T-cell (primary cell): Measurements from ENCODE around the gene FANCD2OS. TPM values are rescaled to one million over a fixed set of nuclear protein-coding genes. Genes with fewer than 3 reads are reported as not detected.

Experiments
- total RNA-seq, 35 experiments: library from RNA in 6 of 35; stranded (reverse) in 6 of 35; fragments of 120-200 nt in 1 of 35; gene quantifications; one replicate each; pipeline versions ENCODE4 v1.2.1 to v1.2.4 and lab custom pipeline; 2013 to 2026

FANCD2OS gene
- total RNA-seq, 5 donors from 2014 or later (not counting 1 experiment from before 2014, with no cell fraction given): not detected

Other genes starting within 250 kb of the FANCD2OS start
- gene CIDEC, start 228.0 kb downstream of the FANCD2OS start, total RNA-seq: under 1 TPM in 1 of 5 donors, not detected in 4; 0.66 TPM
- gene JAGN1, start 217.6 kb downstream of the FANCD2OS start, total RNA-seq: 10 to 100 TPM; 16.9 to 28.6 (median 23.7) TPM
- gene IL17RE, start 205.4 kb downstream of the FANCD2OS start, total RNA-seq: 1 to 10 TPM in 4 of 5 donors, under 1 TPM in 1; 0.68 to 5.1 (median 1.9) TPM
- 1 to 10 TPM in 2 of 5 donors, under 1 TPM in 3; 0.54 to 1.2 (median 0.80) TPM for gene IL17RC, start 191.2 kb downstream of the FANCD2OS start, total RNA-seq
- gene CRELD1, start 174.4 kb downstream of the FANCD2OS start, total RNA-seq: 10 to 100 TPM; 23.0 to 55.2 (median 48.0) TPM
- 10 to 100 TPM in 2 of 5 donors, 1 to 10 TPM in 3; 6.6 to 10.5 (median 9.2) TPM for gene PRRT3, start 155.8 kb downstream of the FANCD2OS start, total RNA-seq
- gene EMC3, start 121.4 kb downstream of the FANCD2OS start, total RNA-seq: 10 to 100 TPM; 33.8 to 47.7 (median 36.6) TPM
- 10 to 100 TPM; 15.4 to 22.5 (median 18.2) TPM for gene FANCD2, start 81.8 kb downstream of the FANCD2OS start, total RNA-seq
- 10 to 100 TPM; 53.9 to 74.9 (median 60.9) TPM for gene BRK1, start 7.4 kb upstream of the FANCD2OS start, total RNA-seq
- 10 to 100 TPM; 57.2 to 75.0 (median 59.8) TPM for gene VHL, start 33.5 kb upstream of the FANCD2OS start, total RNA-seq
- 1 to 10 TPM; 2.9 to 5.0 (median 3.7) TPM for gene IRAK2, start 56.7 kb upstream of the FANCD2OS start, total RNA-seq
- gene TATDN2, start 140.2 kb upstream of the FANCD2OS start, total RNA-seq: 10 to 100 TPM; 58.9 to 82.3 (median 79.9) TPM
- 1 to 10 TPM in 1 of 5 donors, under 1 TPM in 3, not detected in 1; 0.29 to 1.7 (median 0.61) TPM for gene GHRL, start 184.7 kb upstream of the FANCD2OS start, total RNA-seq
- 10 to 100 TPM; 64.4 to 82.4 (median 71.3) TPM for gene SEC13, start 212.9 kb upstream of the FANCD2OS start, total RNA-seq